Gastrocnemius medialis (tissue), 4 donors: ENCODE results near the gene TCF4.

Experiments used
- CTCF ChIP-seq, 5 experiments: fragments of 450-650 bp in 3 of 5; fragments of 200-600 bp in 2 of 5; sonication (generic) in 2 of 5; IDR thresholded peaks in 4 of 5; conservative IDR thresholded peaks in 1 of 5; 1 replicate in 4 of 5; 2 replicates in 1 of 5; pipeline ENCODE4 v1.5.1; 2016 to 2019; ENCODE audit warnings: antibody characterized with exemption in 5 of 5, mild to moderate bottlenecking in 3 of 5, moderate library complexity in 3 of 5
- POLR2A ChIP-seq, 2 donors: fragments of 450-650 bp; IDR thresholded peaks; one replicate each; pipeline ENCODE4 v1.6.1; 2017; ENCODE audit warnings: antibody characterized with exemption in 2 of 2, mild to moderate bottlenecking in 2 of 2, moderate library complexity in 2 of 2

GRCh38 chr18:55447672-55448018 lies 140.3 kb downstream of the TCF4 start:
- TF ChIP-seq CTCF (IDR thresholded peaks at IDR 0.05 in 4 of 5, conservative IDR thresholded peaks at IDR 0.05 in 1 of 5) (no peak), POLR2A (IDR thresholded peaks at IDR 0.05) (no peak)
